Naive thymus-derived CD4-positive, alpha-beta T cell (primary cell): Measurements from ENCODE around the gene VAC14. TPM values are rescaled to one million over a fixed set of nuclear protein-coding genes. Genes with fewer than 3 reads are reported as not detected.
"Not testable (repeated sequence)": the region's sequence is repeated elsewhere in the genome, so short reads cannot be mapped to it uniquely, and the experiment has no call there.

ENCODE experiments used
- ATAC-seq: fragments of 150-1000 bp; cut with Tn5 transposase; 2 replicates; pipeline ENCODE4 v1.10.0; 2021; ENCODE audit warnings: mild to moderate bottlenecking, moderate library complexity
- CTCF ChIA-PET: fragments of 350-600 bp; sonication (Branson Sonifier 250); formaldehyde crosslinking; loops from one replicate; lab custom pipeline; 2021; ENCODE audit warnings: antibody characterized with exemption; lab: Charles Lee
- POLR2A ChIA-PET: fragments of 350-600 bp; sonication (Branson Sonifier 250); formaldehyde crosslinking; loops from one replicate; lab custom pipeline; 2021; ENCODE audit warnings: antibody characterized with exemption, inconsistent platforms; lab: Charles Lee
- DNase-seq, 9 donors: peaks; one replicate each; pipeline versions ENCODE4 v3.0.0 to v3.0.0-alpha.2; 2020 to 2022; ENCODE audit warnings: mixed read lengths in 1 of 9
- H3K27ac ChIP-seq: one replicate; pipeline ENCODE4 v1.7.0; 2013; ENCODE audit warnings: mild to moderate bottlenecking, low read depth, low read length, moderate library complexity
- H3K27me3 ChIP-seq, 2 donors: one replicate each; pipeline ENCODE4 v1.7.0; 2013; ENCODE audit warnings: low read length in 2 of 2, mild to moderate bottlenecking in 2 of 2, moderate library complexity in 2 of 2; ENCODE audit not compliant: control insufficient read depth in 2 of 2, insufficient read depth in 2 of 2
- H3K36me3 ChIP-seq, 3 experiments: 1 replicate in 2 of 3; 2 replicates in 1 of 3; pipeline ENCODE4 v1.7.0; 2013; ENCODE audit warnings: low read length in 3 of 3, mild to moderate bottlenecking in 3 of 3, moderate library complexity in 1 of 3; ENCODE audit not compliant: insufficient read depth in 3 of 3, control insufficient read depth in 2 of 3
- H3K4me1 ChIP-seq, 2 donors: one replicate each; pipeline ENCODE4 v1.7.0; 2013; ENCODE audit warnings: low read length in 2 of 2, mild to moderate bottlenecking in 2 of 2, moderate library complexity in 1 of 2; ENCODE audit not compliant: control insufficient read depth in 2 of 2, insufficient read depth in 2 of 2
- H3K4me3 ChIP-seq: 2 replicates; pipeline ENCODE4 v1.7.0; 2013; ENCODE audit warnings: mild to moderate bottlenecking, low read length
- H3K9me3 ChIP-seq, 3 experiments: 1 replicate in 2 of 3; 2 replicates in 1 of 3; pipeline ENCODE4 v1.7.0; 2013; ENCODE audit warnings: low read length in 3 of 3; ENCODE audit not compliant: control insufficient read depth in 2 of 3
- H3K27ac Mint-ChIP-seq, 9 donors: one replicate each; pipeline ENCODE4 v1.8.0; 2020 to 2022; ENCODE audit warnings: mixed read lengths in 9 of 9, mild to moderate bottlenecking in 8 of 9, moderate library complexity in 5 of 9, inconsistent platforms in 2 of 9
- H3K27me3 Mint-ChIP-seq, 5 donors: one replicate each; pipeline ENCODE4 v1.8.0; 2021 to 2022; ENCODE audit warnings: mixed read lengths in 5 of 5, mild to moderate bottlenecking in 1 of 5
- H3K36me3 Mint-ChIP-seq, 5 donors: one replicate each; pipeline ENCODE4 v1.8.0; 2020 to 2022; ENCODE audit warnings: mixed read lengths in 5 of 5, mild to moderate bottlenecking in 3 of 5, inconsistent platforms in 1 of 5
- H3K4me1 Mint-ChIP-seq, 7 donors: one replicate each; pipeline ENCODE4 v1.8.0; 2020 to 2022; ENCODE audit warnings: mixed read lengths in 7 of 7, mild to moderate bottlenecking in 3 of 7, inconsistent platforms in 1 of 7
- H3K4me3 Mint-ChIP-seq, 10 donors: one replicate each; pipeline ENCODE4 v1.8.0; 2020 to 2022; ENCODE audit warnings: mild to moderate bottlenecking in 10 of 10, mixed read lengths in 10 of 10, moderate library complexity in 6 of 10, inconsistent platforms in 2 of 10
- H3K9me3 Mint-ChIP-seq, 11 donors: one replicate each; pipeline ENCODE4 v1.8.0; 2020 to 2022; ENCODE audit warnings: mixed read lengths in 11 of 11, mild to moderate bottlenecking in 4 of 11, inconsistent platforms in 1 of 11, moderate library complexity in 1 of 11
- intact Hi-C, 2 donors: fragments of 100-400 bp; cut with micrococcal nuclease; formaldehyde crosslinking; loops; one replicate each; pipeline ENCODE4 v1.15.1; 2023
- polyA plus RNA-seq, 2 donors: library from polyadenylated mRNA; unstranded; fragments of 300-500 nt; fragmentation: Illumina TruSeq; gene quantifications; one replicate each; pipeline ENCODE4 v1.2.3, GENCODE V29; 2021
- total RNA-seq, 6 experiments: library from RNA in 5 of 6; stranded (reverse) in 5 of 6; gene quantifications; 1 replicate in 5 of 6; 2 replicates in 1 of 6; pipeline ENCODE4 v1.2.3 and lab custom pipeline; 2021 to 2026

VAC14 gene
- total and polyA plus RNA-seq, 7 experiments from 2014 or later, result 29.2 to 61.2 (median 45.9) TPM

DNA sequence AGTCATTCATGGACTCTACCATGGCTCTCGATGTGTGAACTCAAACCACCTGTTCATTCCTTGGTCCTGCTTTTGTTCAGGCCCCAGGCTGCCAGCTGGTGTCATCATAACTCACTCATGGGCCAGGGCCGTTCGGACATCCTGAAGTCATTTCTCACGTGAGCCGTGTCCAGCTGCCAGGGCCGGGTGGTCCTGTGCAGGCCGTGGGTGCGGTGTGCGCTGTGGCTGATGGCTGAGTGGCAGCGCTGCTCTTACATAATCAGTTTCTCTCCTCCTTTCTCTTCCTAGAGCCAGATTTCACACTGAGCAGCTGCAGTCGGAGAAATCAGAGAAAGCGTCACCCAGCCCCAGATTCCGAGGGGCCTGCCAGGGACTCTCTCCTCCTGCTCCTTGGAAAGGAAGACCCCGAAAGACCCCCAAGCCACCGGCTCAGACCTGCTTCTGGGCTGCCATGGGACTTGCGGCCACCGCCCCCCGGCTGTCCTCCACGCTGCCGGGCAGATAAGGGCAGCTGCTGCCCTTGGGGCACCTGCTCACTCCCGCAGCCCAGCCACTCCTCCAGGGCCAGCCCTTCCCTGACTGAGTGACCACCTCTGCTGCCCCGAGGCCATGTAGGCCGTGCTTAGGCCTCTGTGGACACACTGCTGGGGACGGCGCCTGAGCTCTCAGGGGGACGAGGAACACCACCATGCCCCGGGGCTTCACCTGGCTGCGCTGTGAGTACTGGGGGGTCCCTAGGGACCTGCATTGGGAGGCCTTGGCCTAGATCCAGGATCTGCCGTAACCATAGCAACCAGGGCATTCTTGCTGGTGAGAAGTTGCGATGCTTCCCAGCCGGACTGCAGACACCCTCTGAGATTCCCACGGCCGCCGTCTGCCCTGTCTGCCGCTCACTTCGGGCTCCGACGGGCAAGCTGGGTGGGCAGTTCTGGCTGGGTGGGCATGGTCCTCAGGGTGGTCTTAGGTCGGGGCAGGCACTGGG is 154.4 kb downstream of the VAC14 start, which contains the start of gene IL34:
TSS of gene IL34 (plus strand) at position 300 of the 982 bp plus-strand sequence. CDS start at position 689, 389 bp downstream.
- CTCF ChIA-PET, result no interaction called here
- Histone ChIP-seq H3K27me3 (no peaks in the 10 kb centered on the region), H3K4me1 (no peaks in the 10 kb centered on the region), H3K27ac (no peak within 1 kb of the TSS), H3K9me3 (no peaks in the 10 kb centered on the region), H3K4me3 (no peak within 1 kb of the TSS), H3K36me3 (no peaks in the 10 kb centered on the region)
- POLR2A ChIA-PET, result no interaction called here
- Mint-ChIP-seq H3K27me3 (peaks cover 0 to 6% (median 5%) of the 10 kb centered on the region in 5 donors), H3K27ac (no peak within 1 kb of the TSS), H3K36me3 (no peaks in the 10 kb centered on the region), H3K4me1 (no peaks in the 10 kb centered on the region), H3K4me3 (no peak within 1 kb of the TSS), H3K9me3 (no peaks in the 10 kb centered on the region)
- ATAC-seq, result no peak
- DNase-seq, result no peak
- intact Hi-C loops, result no loop called here

DNA sequence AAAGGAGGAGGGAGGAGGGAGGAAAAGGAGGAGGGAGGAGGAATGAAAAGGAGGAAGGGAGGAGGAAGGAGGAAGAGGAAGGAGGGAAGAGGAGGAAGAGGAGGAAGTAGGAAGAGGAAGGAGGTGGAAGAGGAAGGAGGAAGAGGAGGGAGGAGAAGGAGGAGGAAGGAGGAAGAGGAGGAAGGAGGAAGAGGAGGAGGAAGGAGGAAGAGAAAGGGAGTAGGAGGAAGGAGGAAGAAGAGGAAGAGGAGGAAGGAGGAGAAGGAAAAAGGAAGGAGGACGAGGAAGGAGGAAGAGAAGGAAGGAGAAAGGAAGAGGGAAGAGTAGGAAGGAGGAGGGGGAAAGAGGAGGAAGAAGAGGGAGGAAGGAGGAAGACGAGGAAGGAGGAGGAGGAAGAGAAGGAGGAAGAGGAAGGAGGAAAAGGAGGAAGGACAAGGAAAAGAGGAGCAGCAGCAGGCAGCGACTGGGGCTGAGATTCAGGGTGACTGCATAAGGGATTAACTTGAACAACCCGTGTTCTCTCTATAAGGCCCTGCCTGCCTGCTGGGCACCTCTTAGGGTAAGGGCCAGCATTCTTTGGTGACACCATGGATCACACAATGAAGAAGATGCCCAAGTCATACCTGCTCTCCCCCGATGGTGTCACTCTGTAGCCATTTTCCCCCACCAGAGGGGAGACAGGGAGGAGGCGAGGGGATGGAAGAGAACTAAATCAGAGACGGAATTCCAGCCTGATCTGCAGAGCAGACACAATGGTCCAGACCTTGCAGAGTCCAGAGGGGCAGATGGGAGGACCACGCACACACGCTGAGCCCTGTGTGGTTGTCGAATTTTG is 156.0 kb downstream of the VAC14 start:
- POLR2A ChIA-PET, result no interaction called here
- H3K27ac ChIP-seq, result no peak overlapping the region
- ATAC-seq, result no peak

DNA sequence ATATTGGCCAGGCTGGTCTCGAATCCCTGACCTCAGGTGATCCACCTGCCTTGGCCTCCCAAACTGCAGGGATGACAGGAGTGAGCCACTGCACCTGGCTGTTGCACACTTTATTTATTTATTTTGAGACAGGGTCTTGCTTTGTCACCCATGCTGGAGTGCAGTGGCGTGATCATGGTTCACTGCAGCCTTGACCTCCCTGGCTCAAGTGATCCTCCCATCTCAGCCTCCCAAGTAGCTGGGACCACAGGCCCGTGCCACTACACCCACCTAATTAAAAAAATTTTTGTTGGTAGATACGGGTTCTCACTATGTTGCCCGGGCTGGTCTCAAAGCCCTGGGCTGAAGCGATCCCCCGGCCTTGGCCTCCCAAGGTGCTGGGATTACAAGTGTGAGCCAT is 157.7 kb downstream of the VAC14 start:
- H3K27ac ChIP-seq, ATAC-seq, H3K9me3 ChIP-seq, POLR2A ChIA-PET, H3K4me3 ChIP-seq, H3K36me3 Mint-ChIP-seq, CTCF ChIA-PET, H3K9me3 Mint-ChIP-seq, H3K4me1 Mint-ChIP-seq, H3K27ac Mint-ChIP-seq, H3K36me3 ChIP-seq, intact Hi-C loops, H3K4me1 ChIP-seq, H3K27me3 Mint-ChIP-seq, H3K27me3 ChIP-seq, H3K4me3 Mint-ChIP-seq, DNase-seq: not testable (repeated sequence)

More for the DNA sequence above, 156.0 kb downstream of the VAC14 start:
- Mint-ChIP-seq H3K9me3 (no peaks in the 10 kb centered on the region), H3K27ac (no peak overlapping the region), H3K36me3 (no peaks in the 10 kb centered on the region), H3K4me3 (peak overlapping the region in 1 of 10 donors; percentile 38), H3K27me3 (peaks cover 0 to 9% (median 5%) of the 10 kb centered on the region in 5 donors), H3K4me1 (no peaks in the 10 kb centered on the region)
- Histone ChIP-seq H3K9me3 (no peaks in the 10 kb centered on the region), H3K36me3 (no peaks in the 10 kb centered on the region), H3K4me3 (no peak overlapping the region), H3K27me3 (no peaks in the 10 kb centered on the region), H3K4me1 (no peaks in the 10 kb centered on the region)
- CTCF ChIA-PET, result interaction anchor here (1.2 kb wide), 1 partner anchor 275 kb away, joined by 5 read pairs; no protein-coding TSS in a partner anchor
- intact Hi-C loops, result no loop called here
- DNase-seq, result no peak

DNA sequence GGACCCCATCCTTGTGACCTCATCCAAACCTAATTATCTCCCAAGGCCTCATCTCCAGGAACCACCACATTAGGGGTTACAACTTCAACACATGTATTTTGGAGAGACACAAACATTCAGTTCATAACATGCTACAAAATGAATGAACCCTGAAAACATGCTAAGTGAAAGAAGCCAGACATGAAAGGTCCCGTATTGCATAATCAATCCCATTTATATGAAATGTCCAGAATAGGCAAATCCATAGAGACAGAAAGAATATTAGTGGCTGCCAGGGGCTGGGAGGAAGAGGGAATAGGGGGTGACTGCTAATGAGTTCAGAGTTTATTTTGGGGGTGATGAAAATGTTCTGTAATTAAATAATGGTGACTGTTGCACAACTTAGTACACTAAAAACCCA is 158.3 kb downstream of the VAC14 start:
- Mint-ChIP-seq H3K36me3 (no peaks in the 10 kb centered on the region), H3K9me3 (no peaks in the 10 kb centered on the region), H3K4me3 (no peak overlapping the region), H3K27ac (no peak overlapping the region), H3K27me3 (peaks cover 0 to 11% (median 5%) of the 10 kb centered on the region in 5 donors), H3K4me1 (peaks cover 0 to under 1% (median 0%) of the 10 kb centered on the region in 7 donors)
- Histone ChIP-seq H3K36me3 (no peaks in the 10 kb centered on the region), H3K27me3 (no peaks in the 10 kb centered on the region), H3K4me3 (no peak overlapping the region), H3K4me1 (no peaks in the 10 kb centered on the region), H3K27ac (no peak overlapping the region), H3K9me3 (no peaks in the 10 kb centered on the region)
- POLR2A ChIA-PET, result no interaction called here
- ATAC-seq, result no peak
- DNase-seq, result no peak
- intact Hi-C loops, result no loop called here
- CTCF ChIA-PET, result no interaction called here

DNA sequence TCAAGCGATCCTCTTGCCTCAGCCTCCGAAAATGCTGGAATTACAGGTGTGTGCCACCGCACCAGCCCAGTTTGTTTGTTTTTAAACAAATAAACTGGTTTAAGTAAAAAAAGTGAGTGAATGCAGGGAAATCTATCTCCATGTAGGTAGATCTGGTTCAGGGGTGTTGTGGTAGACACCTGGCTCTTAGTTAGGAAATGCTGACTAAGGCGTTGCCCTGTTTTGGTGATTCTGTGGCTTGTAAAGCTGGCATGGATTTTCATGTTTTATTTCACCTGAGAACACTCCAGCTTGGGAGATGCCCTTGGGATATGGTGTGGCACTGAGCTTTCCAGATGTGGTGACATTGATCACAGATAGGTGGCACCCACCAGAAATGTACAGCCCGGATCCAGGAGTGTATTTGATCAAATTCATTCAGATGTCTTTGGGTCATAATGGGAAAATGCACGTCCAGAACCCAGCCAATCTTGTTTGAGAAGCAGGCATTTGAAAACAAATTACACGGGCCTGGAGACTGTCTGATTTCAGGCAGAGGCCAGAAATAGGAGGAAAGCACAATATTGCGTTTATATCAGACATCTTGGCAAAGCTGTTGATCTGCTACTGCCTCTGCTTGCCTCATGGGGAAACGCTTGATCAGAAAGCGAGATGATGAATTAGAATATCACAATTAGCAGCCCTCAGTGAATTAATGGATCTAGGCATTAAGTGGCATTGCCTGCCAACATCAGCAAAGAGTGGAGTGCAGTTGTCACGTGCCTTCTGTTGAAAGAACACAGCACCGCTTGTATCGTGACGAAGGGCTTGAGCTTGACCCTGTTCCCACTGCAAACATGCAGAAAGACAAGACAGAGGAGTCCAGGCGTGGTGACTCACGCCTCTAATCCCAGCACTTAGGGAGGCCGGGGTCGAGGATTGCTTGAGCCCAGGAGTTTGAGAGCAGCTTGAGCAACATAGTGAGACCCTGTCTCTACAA is 161.9 kb downstream of the VAC14 start:
- H3K27ac Mint-ChIP-seq, result peak overlapping the region in 1 of 9 donors; percentile 55
- ChIA-PET POLR2A (no interaction called here), CTCF (no interaction called here)
- no peaks in the 10 kb centered on the region for H3K9me3 Mint-ChIP-seq
- DNase-seq (no peak), ATAC-seq (no peak)
- Histone ChIP-seq H3K27ac (no peak overlapping the region), H3K27me3 (no peaks in the 10 kb centered on the region), H3K36me3 (no peaks in the 10 kb centered on the region), H3K4me3 (no peak overlapping the region), H3K9me3 (no peaks in the 10 kb centered on the region), H3K4me1 (no peaks in the 10 kb centered on the region)
- H3K4me1 Mint-ChIP-seq, result peaks cover 0 to 4% (median 0%) of the 10 kb centered on the region in 7 donors
- no peaks in the 10 kb centered on the region for H3K36me3 Mint-ChIP-seq
- intact Hi-C loops, result no loop called here
- H3K27me3 Mint-ChIP-seq, result peaks cover 0 to 13% (median 5%) of the 10 kb centered on the region in 5 donors
- no peak overlapping the region for H3K4me3 Mint-ChIP-seq
